GM18907 (cell line): ENCODE results near the gene NQO2.
"Not testable (repeated sequence)": the region's sequence is repeated elsewhere in the genome, so short reads cannot be mapped to it uniquely, and the experiment has no call there.

Experiments
- ATAC-seq: cut with Tn5 transposase; IDR thresholded peaks from one replicate; pipeline ENCODE4 v1.9.1; 2021; ENCODE audit warnings: mild to moderate bottlenecking, moderate library complexity; ENCODE audit not compliant: unreplicated experiment

Gene NQO2

GRCh38 chr6:3036861-3037637, 37.4 kb downstream of the NQO2 start:
- ATAC-seq = no peak

GRCh38 chr6:3037638-3038365, 38.1 kb downstream of the NQO2 start:
- no peak for ATAC-seq

GRCh38 chr6:3039384-3039783, 39.7 kb downstream of the NQO2 start:
- no peak for ATAC-seq

GRCh38 chr6:3041147-3041546, 41.5 kb downstream of the NQO2 start:
- no peak for ATAC-seq

- no peak for ATAC-seq
Observed at GRCh38 chr6:3041606-3042005, 41.9 kb downstream of the NQO2 start.

- no peak for ATAC-seq
Observed at GRCh38 chr6:3045369-3045768, 45.7 kb downstream of the NQO2 start.

- no peak for ATAC-seq
Observed at GRCh38 chr6:3045777-3046176, 46.1 kb downstream of the NQO2 start.

GRCh38 chr6:3046295-3046694, 46.6 kb downstream of the NQO2 start:
- ATAC-seq = no peak

GRCh38 chr6:3048009-3048408, 48.3 kb downstream of the NQO2 start:
- ATAC-seq = not testable (repeated sequence)

GRCh38 chr6:3052481-3053230, 53.0 kb downstream of the NQO2 start:
- no peak for ATAC-seq

- ATAC-seq = no peak
Observed at GRCh38 chr6:3053231-3053508, 53.5 kb downstream of the NQO2 start.

GRCh38 chr6:3054229-3055157, 54.8 kb downstream of the NQO2 start:
- ATAC-seq = not testable (repeated sequence)

- ATAC-seq = not testable (repeated sequence)
Observed at GRCh38 chr6:3055158-3055499, 55.4 kb downstream of the NQO2 start.

- ATAC-seq = no peak
Observed at GRCh38 chr6:3057063-3057770, 57.5 kb downstream of the NQO2 start.

GRCh38 chr6:3058957-3059356, 59.3 kb downstream of the NQO2 start:
- no peak for ATAC-seq

GRCh38 chr6:3060092-3060491, 60.4 kb downstream of the NQO2 start:
- not testable (repeated sequence) for ATAC-seq

- no peak for ATAC-seq
Observed at GRCh38 chr6:3061501-3061941, 61.8 kb downstream of the NQO2 start.

- ATAC-seq = not testable (repeated sequence)
Observed at GRCh38 chr6:3063340-3063732, 63.6 kb downstream of the NQO2 start.

GRCh38 chr6:3063733-3064700, 64.3 kb downstream of the NQO2 start:
- peak; percentile 60 for ATAC-seq
